PC-3 (cell line): ENCODE measurements around the gene TFAM. TPM values are rescaled to one million over a fixed set of nuclear protein-coding genes. Genes with fewer than 3 reads are reported as not detected.

Source experiments
- ATAC-seq: fragments of 200-7000 bp; cut with Tn5 transposase; 2 replicates; pipeline ENCODE4 v1.9.1; 2020; ENCODE audit warnings: mild to moderate bottlenecking, moderate library complexity
- BruUV-seq: library from RNA; stranded (reverse); fragments of 400-500 nt; replicated peaks from 2 replicates; lab custom pipeline; 2021; lab: Mats Ljungman, UMichigan
- CTCF ChIA-PET: fragments of 300-600 bp; sonication (Branson Sonifier 250); formaldehyde crosslinking; loops from one replicate; lab custom pipeline; 2022; ENCODE audit warnings: antibody characterized with exemption; lab: Charles Lee
- POLR2A ChIA-PET: fragments of 300-600 bp; sonication (Branson Sonifier 250); formaldehyde crosslinking; loops from one replicate; lab custom pipeline; 2022; ENCODE audit warnings: antibody characterized with exemption; ENCODE audit not compliant: unreplicated experiment; lab: Charles Lee
- DNase-seq: peaks from one replicate; pipeline ENCODE4 v3.0.0-alpha.2; 2015
- H2AFZ ChIP-seq: fragments of 300-600 bp; sonication (generic); 2 replicates; pipeline ENCODE4 v1.6.0; 2016; ENCODE audit warnings: antibody characterized with exemption, low read length
- H3F3A ChIP-seq: fragments of 300-600 bp; sonication (generic); one replicate; pipeline ENCODE4 v1.6.0; 2017; ENCODE audit warnings: antibody characterized with exemption, low read length, control low read depth, mild to moderate bottlenecking; ENCODE audit not compliant: unreplicated experiment
- H3K27ac ChIP-seq: fragments of 300-600 bp; sonication (generic); 2 replicates; pipeline ENCODE4 v1.5.1; 2016; ENCODE audit warnings: mild to moderate bottlenecking, low read length
- H3K27me3 ChIP-seq: fragments of 300-600 bp; sonication (generic); 2 replicates; pipeline ENCODE4 v1.6.1; 2016; ENCODE audit warnings: low read length, mixed read lengths
- H3K36me3 ChIP-seq: fragments of 300-600 bp; sonication (generic); 2 replicates; pipeline ENCODE4 v1.6.1; 2016; ENCODE audit warnings: low read depth, mixed run types, low read length, mixed read lengths
- H3K4me1 ChIP-seq: fragments of 300-600 bp; sonication (generic); 2 replicates; pipeline ENCODE4 v1.5.1; 2016; ENCODE audit warnings: low read length; ENCODE audit not compliant: insufficient read depth
- H3K4me2 ChIP-seq: fragments of 300-600 bp; sonication (generic); 2 replicates; pipeline ENCODE4 v1.6.0; 2016; ENCODE audit warnings: low read length
- H3K4me3 ChIP-seq: fragments of 300-600 bp; sonication (generic); 2 replicates; pipeline ENCODE4 v1.5.1; 2016; ENCODE audit warnings: mild to moderate bottlenecking, low read length, mixed read lengths
- H3K79me2 ChIP-seq: fragments of 300-600 bp; sonication (generic); 2 replicates; pipeline ENCODE4 v1.6.1; 2017; ENCODE audit warnings: low read length, mixed read lengths
- H3K9ac ChIP-seq: fragments of 300-600 bp; sonication (generic); 2 replicates; pipeline ENCODE4 v1.6.0; 2016; ENCODE audit warnings: mild to moderate bottlenecking, low read length
- H3K9me2 ChIP-seq: fragments of 300-600 bp; sonication (generic); replicated peaks from 2 replicates; pipeline ENCODE4 v1.6.1; 2016; ENCODE audit warnings: mixed run types, low read length, mixed read lengths
- H3K9me3 ChIP-seq: fragments of 300-600 bp; sonication (generic); 2 replicates; pipeline ENCODE4 v1.6.1; 2016; ENCODE audit warnings: low read length, mixed read lengths
- H4K20me1 ChIP-seq: fragments of 300-600 bp; sonication (generic); 2 replicates; pipeline ENCODE4 v1.6.1; 2016; ENCODE audit warnings: low read length, mixed read lengths
- CTCF ChIP-seq: fragments of 300-600 bp; sonication (generic); conservative IDR thresholded peaks from 2 replicates; pipeline ENCODE4 v1.5.1; 2017; ENCODE audit warnings: antibody characterized with exemption, low read depth, mild to moderate bottlenecking, low read length
- EZH2 ChIP-seq: fragments of 300-600 bp; sonication (generic); IDR thresholded peaks from one replicate; pipeline ENCODE4 v1.6.1; 2017; ENCODE audit warnings: antibody characterized with exemption, mild to moderate bottlenecking, low read length; ENCODE audit not compliant: unreplicated experiment
- EZH2phosphoT487 ChIP-seq: fragments of 300-600 bp; sonication (generic); IDR thresholded peaks from 2 replicates; pipeline ENCODE4 v1.6.1; 2018; ENCODE audit warnings: mild to moderate bottlenecking, antibody characterized with exemption, low read length, borderline replicate concordance
- intact Hi-C: fragments of 100-400 bp; cut with micrococcal nuclease; formaldehyde crosslinking; loops from 2 replicates; pipeline ENCODE4 v1.9.0; 2023
- total RNA-seq: library from RNA; depleted of rRNA; stranded (reverse); fragments of >200 nt; gene quantifications from 2 replicates; pipeline ENCODE4 v1.2.3, GENCODE V29; 2014

Gene TFAM
- total RNA-seq, 1 experiment from 2014 or later: 121 TPM

- Histone ChIP-seq H3K4me2 (no peak overlapping the region), H3K79me2 (peaks cover 31% of the 10 kb centered on the region), H2AFZ (no peak overlapping the region), H3K27me3 (no peaks in the 10 kb centered on the region), H3K36me3 (peaks cover 73% of the 10 kb centered on the region), H3K9me2 (no peaks in the 10 kb centered on the region), H3F3A (no peaks in the 10 kb centered on the region), H3K9ac (no peak overlapping the region), H3K27ac (no peak overlapping the region), H4K20me1 (peaks cover 13% of the 10 kb centered on the region; the same call in 1 of the 2 replicates), H3K4me3 (no peak overlapping the region), H3K9me3 (no peaks in the 10 kb centered on the region), H3K4me1 (0 out of 2 replicates have a peak, but pooled peaks cover 6% of the 10 kb centered on the region)
- intact Hi-C loops: loop anchor here (5.0 kb wide), 1 partner anchor 217 kb away; no protein-coding TSS in a partner anchor
- ATAC-seq (no peak), DNase-seq (no peak)
- CTCF ChIA-PET: no interaction called here
- BruUV-seq: no TSS peak
- TF ChIP-seq CTCF: no peak
- POLR2A ChIA-PET: no interaction called here
Observed at GRCh38 chr10:58394471-58394870, 9.3 kb downstream of the TFAM start.

GRCh38 chr10:58396057-58396456 lies 10.8 kb downstream of the TFAM start:
- Histone ChIP-seq H3K27me3 (no peaks in the 10 kb centered on the region), H3K9me3 (no peaks in the 10 kb centered on the region), H3K4me3 (no peak overlapping the region), H3F3A (no peaks in the 10 kb centered on the region), H3K4me1 (peaks cover 18% of the 10 kb centered on the region), H3K36me3 (peaks cover 61% of the 10 kb centered on the region), H3K9me2 (no peaks in the 10 kb centered on the region), H3K27ac (no peak overlapping the region), H3K9ac (no peak overlapping the region), H3K4me2 (no peak overlapping the region), H4K20me1 (peaks cover 10% of the 10 kb centered on the region; the same call in 1 of the 2 replicates), H2AFZ (no peak overlapping the region), H3K79me2 (peaks cover 15% of the 10 kb centered on the region)
- ChIA-PET POLR2A (no interaction called here), CTCF (no interaction called here)
- ATAC-seq (no peak), DNase-seq (no peak)
- no peak for TF ChIP-seq CTCF
- TF ChIP-seq EZH2phosphoT487: no peak
- TF ChIP-seq EZH2: no peak
- BruUV-seq: no TSS peak
- intact Hi-C loops: no loop called here

- no peak overlapping the region for H3K9ac ChIP-seq
- intact Hi-C loops: no loop called here
- ATAC-seq: no peak
- BruUV-seq: no TSS peak
- H2AFZ ChIP-seq: no peak overlapping the region
- no peak for DNase-seq
- peaks cover 18% of the 10 kb centered on the region for H3K4me1 ChIP-seq
- ChIA-PET POLR2A (no interaction called here), CTCF (interaction anchor here (0.7 kb wide), 1 partner anchor 108 kb away, joined by 5 read pairs; no protein-coding TSS in a partner anchor)
- H3K4me2 ChIP-seq: no peak overlapping the region
- no peak for TF ChIP-seq CTCF
- no peak for TF ChIP-seq EZH2phosphoT487
- no peak for TF ChIP-seq EZH2
- no peaks in the 10 kb centered on the region for H3K27me3 ChIP-seq
- no peak overlapping the region for H3K27ac ChIP-seq
- no peaks in the 10 kb centered on the region for H4K20me1 ChIP-seq
- H3K9me3 ChIP-seq: no peaks in the 10 kb centered on the region
- H3K36me3 ChIP-seq: peaks cover 44% of the 10 kb centered on the region
- H3K9me2 ChIP-seq: no peaks in the 10 kb centered on the region
- H3K79me2 ChIP-seq: no peaks in the 10 kb centered on the region
- H3F3A ChIP-seq: no peaks in the 10 kb centered on the region
- H3K4me3 ChIP-seq: no peak overlapping the region
Observed at GRCh38 chr10:58397830-58398229, 12.6 kb downstream of the TFAM start.
